Bronchial epithelial cell (primary cell): Measurements from ENCODE around the gene RENBP. TPM values are rescaled to one million over a fixed set of nuclear protein-coding genes. Genes with fewer than 3 reads are reported as not detected.

Experiments
- DNase-seq: peaks from one replicate; pipeline ENCODE4 v3.0.0-alpha.2; 2010; ENCODE audit warnings: low read depth
- FAIRE-seq: peaks from 2 replicates; lab custom pipeline; 2011; peaks lifted over from hg19 to GRCh38; lab: Jason Lieb, UNC
- H3K27me3 ChIP-seq: 2 replicates; pipeline ENCODE4 v1.5.1; 2011; ENCODE audit warnings: low read length; ENCODE audit not compliant: control insufficient read depth, insufficient read depth
- H3K36me3 ChIP-seq: 2 replicates; pipeline ENCODE4 v1.5.1; 2011; ENCODE audit warnings: low read length; ENCODE audit not compliant: control insufficient read depth, insufficient read depth
- H3K4me3 ChIP-seq: 2 replicates; pipeline ENCODE4 v1.5.1; 2011; ENCODE audit warnings: mild to moderate bottlenecking, low read depth, low read length, control low read depth
- total RNA-seq: library from RNA; depleted of rRNA; stranded (reverse); fragments of >200 nt; gene quantifications from 2 replicates; pipeline ENCODE4 v1.2.1, GENCODE V29; 2014
- TF ChIP-seq, protein P1 (sequence below): IDR thresholded peaks from 2 replicates; pipeline ENCODE4 v1.5.1; 2011; ENCODE audit warnings: mild to moderate bottlenecking, moderate library complexity, low read length, control low read depth, inconsistent platforms; ENCODE audit not compliant: insufficient read depth, severe bottlenecking

The RENBP gene
- total RNA-seq, 1 donor from 2014 or later, result 10.3 TPM

DNA sequence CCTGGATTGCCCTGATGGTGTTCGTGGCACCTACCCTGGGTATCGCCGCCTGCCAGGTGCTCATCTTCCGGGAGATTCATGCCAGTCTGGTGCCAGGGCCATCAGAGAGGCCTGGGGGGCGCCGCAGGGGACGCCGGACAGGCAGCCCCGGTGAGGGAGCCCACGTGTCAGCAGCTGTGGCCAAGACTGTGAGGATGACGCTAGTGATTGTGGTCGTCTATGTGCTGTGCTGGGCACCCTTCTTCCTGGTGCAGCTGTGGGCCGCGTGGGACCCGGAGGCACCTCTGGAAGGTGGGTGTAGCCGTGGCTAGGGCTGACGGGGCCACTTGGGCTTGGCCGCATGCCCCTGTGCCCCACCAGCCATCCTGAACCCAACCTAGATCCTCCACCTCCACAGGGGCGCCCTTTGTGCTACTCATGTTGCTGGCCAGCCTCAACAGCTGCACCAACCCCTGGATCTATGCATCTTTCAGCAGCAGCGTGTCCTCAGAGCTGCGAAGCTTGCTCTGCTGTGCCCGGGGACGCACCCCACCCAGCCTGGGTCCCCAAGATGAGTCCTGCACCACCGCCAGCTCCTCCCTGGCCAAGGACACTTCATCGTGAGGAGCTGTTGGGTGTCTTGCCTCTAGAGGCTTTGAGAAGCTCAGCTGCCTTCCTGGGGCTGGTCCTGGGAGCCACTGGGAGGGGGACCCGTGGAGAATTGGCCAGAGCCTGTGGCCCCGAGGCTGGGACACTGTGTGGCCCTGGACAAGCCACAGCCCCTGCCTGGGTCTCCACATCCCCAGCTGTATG is 38.1 kb downstream of the RENBP start:
- FAIRE-seq (no peak), DNase-seq (no peak)
- no peak overlapping the region for H3K4me3 ChIP-seq
- H3K27me3 ChIP-seq, result no peaks in the 10 kb centered on the region
- TF ChIP-seq, protein P1, sequence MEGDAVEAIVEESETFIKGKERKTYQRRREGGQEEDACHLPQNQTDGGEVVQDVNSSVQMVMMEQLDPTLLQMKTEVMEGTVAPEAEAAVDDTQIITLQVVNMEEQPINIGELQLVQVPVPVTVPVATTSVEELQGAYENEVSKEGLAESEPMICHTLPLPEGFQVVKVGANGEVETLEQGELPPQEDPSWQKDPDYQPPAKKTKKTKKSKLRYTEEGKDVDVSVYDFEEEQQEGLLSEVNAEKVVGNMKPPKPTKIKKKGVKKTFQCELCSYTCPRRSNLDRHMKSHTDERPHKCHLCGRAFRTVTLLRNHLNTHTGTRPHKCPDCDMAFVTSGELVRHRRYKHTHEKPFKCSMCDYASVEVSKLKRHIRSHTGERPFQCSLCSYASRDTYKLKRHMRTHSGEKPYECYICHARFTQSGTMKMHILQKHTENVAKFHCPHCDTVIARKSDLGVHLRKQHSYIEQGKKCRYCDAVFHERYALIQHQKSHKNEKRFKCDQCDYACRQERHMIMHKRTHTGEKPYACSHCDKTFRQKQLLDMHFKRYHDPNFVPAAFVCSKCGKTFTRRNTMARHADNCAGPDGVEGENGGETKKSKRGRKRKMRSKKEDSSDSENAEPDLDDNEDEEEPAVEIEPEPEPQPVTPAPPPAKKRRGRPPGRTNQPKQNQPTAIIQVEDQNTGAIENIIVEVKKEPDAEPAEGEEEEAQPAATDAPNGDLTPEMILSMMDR, result no peak
- no peaks in the 10 kb centered on the region for H3K36me3 ChIP-seq

DNA sequence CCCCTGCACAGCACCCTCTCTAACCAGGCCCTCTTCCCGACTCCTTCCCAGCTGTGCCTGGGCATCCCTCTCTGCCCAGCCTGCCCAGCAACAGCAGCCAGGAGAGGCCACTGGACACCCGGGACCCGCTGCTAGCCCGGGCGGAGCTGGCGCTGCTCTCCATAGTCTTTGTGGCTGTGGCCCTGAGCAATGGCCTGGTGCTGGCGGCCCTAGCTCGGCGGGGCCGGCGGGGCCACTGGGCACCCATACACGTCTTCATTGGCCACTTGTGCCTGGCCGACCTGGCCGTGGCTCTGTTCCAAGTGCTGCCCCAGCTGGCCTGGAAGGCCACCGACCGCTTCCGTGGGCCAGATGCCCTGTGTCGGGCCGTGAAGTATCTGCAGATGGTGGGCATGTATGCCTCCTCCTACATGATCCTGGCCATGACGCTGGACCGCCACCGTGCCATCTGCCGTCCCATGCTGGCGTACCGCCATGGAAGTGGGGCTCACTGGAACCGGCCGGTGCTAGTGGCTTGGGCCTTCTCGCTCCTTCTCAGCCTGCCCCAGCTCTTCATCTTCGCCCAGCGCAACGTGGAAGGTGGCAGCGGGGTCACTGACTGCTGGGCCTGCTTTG is 38.9 kb downstream of the RENBP start:
- H3K27me3 ChIP-seq, result no peaks in the 10 kb centered on the region
- DNase-seq (no peak), FAIRE-seq (no peak)
- TF ChIP-seq, protein P1, result no peak
- H3K36me3 ChIP-seq, result no peaks in the 10 kb centered on the region
- H3K4me3 ChIP-seq, result no peak overlapping the region

DNA sequence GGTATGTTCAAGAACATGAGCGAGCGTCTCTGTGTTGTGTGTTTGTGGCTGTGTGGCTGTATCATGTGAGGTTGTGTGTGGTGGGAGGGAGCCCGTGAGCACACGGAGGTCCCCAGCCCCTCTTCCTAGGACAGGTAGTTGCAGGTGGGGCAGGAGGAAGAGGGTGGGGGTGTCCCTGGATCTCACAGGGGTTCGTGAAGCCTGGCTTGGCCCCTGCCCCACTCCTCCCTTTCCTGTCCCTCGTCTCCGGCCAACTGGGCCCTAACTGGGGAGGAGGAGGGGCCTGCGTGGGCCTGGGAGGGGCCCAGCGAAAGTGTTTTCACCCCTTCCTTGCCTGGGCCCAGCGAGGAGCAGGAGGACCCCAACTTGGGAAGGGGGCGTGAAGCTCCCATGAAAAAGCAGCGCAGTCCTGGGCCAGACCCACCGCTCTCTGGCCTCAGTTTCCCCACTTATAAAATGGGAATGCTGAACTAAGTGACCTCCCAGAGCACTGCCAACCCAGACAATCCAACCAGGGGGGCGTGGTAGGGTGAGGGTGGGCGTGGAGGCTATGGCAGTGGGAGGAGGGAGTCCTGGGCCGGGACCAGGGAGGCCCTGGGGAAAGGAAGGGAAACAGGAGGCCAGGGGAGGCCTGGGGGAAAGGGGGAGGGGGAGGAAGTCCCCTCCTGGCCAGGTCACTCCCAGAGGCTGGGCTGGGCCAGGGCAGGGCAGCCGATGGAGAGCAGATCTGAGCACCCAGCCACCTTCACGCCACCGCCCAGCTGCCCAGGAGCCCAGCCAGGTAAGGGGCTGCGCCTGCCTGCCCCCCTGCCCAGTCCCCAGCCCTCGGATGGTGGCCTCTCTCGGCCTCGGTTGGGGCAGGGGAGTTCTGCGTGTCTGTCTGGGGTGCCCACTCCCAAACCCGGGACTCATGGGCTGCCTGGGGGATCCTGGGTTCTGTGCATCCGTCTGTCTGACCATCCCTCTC is 40.2 kb downstream of the RENBP start, which contains the start of gene AVPR2:
AVPR2 (plus strand) TSS at position 683 of the 967 bp plus-strand sequence. CDS start 473 bp downstream, outside the sequence.
- H3K4me3 ChIP-seq, result no peak within 1 kb of the TSS
- DNase-seq (no peak), FAIRE-seq (no peak)
- H3K27me3 ChIP-seq, result no peaks in the 10 kb centered on the region
- TF ChIP-seq, protein P1, result no peak
- H3K36me3 ChIP-seq, result no peaks in the 10 kb centered on the region

DNA sequence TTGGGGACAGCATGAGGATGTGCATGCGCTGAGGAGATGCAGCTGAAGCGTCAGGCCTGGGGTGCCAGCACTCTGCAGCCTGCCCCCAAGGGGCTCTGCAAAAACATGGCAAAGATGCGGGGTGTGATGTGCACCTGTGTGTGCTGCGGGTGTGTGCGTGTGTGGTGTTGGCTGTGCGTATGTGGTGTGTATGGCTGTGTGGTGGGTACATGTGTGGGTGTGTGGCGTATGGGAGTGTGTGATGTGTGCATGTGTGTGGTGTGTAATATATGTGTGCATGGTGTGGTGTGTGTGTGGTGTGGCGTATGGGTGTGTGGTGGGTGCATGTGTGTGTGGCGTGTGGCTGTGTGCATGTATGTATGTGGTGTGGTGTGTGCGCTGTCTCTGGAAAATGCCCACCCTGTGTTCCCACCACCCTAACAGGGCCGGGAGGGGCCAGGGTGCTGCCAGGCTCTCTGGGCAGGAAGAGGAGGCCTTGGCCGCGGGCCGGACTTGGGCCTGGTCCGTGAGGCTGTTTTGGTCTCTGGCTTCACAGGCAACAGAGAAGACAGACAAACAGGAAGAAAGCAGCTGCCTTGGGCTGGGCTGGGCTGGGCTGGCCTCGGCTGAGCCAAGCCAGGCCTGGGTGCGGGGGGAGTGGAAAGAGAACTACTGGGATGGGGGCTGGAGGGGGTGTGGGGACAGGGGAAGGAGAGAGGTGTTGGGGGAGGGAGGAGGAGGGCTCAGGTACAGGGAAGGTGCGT is 41.0 kb downstream of the RENBP start:
- TF ChIP-seq, protein P1, result no peak
- Histone ChIP-seq H3K36me3 (no peaks in the 10 kb centered on the region), H3K4me3 (no peak overlapping the region), H3K27me3 (no peaks in the 10 kb centered on the region)
- no peak for DNase-seq
- FAIRE-seq, result peak; percentile 32

DNA sequence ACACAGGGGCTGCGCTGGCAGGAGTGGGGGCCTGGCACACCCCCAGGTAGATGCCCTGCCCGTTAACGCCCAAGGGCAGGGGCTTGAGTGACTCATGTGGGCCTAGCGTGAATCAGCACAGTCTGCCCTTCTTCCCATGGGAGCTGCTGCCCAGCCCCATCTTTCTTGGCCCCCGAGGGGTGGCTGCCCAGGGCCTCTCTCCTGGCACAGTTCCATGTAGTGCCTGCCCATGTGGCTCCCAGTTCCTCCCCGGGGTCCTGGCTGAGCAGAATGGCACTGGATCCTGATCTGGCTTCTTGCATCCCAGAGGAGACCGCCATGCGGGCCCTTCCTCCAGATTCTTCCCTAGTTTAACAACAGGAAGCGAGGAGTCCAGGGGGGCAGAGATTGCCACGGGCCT is 42.1 kb downstream of the RENBP start:
- no peak for DNase-seq
- no peak for FAIRE-seq
- Histone ChIP-seq H3K36me3 (no peaks in the 10 kb centered on the region), H3K4me3 (no peak overlapping the region), H3K27me3 (no peaks in the 10 kb centered on the region)
- TF ChIP-seq, protein P1, result no peak
